Hepatocyte (in vitro differentiated cells): ENCODE measurements around the gene ABLIM2.

Source experiments
- CTCF ChIP-seq: fragments of 200-600 bp; sonication (generic); IDR thresholded peaks from 2 replicates; pipeline ENCODE4 v1.5.1; 2016; ENCODE audit warnings: antibody characterized with exemption, mild to moderate bottlenecking; ENCODE audit not compliant: poor library complexity
- EZH2 ChIP-seq: fragments of 200-600 bp; sonication (generic); IDR thresholded peaks from 2 replicates; pipeline ENCODE4 v1.6.1; 2016; ENCODE audit warnings: antibody characterized with exemption, mild to moderate bottlenecking, borderline replicate concordance
- EZH2phosphoT487 ChIP-seq: fragments of 200-600 bp; sonication (generic); IDR thresholded peaks from one replicate; pipeline ENCODE4 v1.6.1; 2018; ENCODE audit warnings: antibody characterized with exemption, mild to moderate bottlenecking, low read depth, moderate library complexity; ENCODE audit not compliant: unreplicated experiment, severe bottlenecking

DNA sequence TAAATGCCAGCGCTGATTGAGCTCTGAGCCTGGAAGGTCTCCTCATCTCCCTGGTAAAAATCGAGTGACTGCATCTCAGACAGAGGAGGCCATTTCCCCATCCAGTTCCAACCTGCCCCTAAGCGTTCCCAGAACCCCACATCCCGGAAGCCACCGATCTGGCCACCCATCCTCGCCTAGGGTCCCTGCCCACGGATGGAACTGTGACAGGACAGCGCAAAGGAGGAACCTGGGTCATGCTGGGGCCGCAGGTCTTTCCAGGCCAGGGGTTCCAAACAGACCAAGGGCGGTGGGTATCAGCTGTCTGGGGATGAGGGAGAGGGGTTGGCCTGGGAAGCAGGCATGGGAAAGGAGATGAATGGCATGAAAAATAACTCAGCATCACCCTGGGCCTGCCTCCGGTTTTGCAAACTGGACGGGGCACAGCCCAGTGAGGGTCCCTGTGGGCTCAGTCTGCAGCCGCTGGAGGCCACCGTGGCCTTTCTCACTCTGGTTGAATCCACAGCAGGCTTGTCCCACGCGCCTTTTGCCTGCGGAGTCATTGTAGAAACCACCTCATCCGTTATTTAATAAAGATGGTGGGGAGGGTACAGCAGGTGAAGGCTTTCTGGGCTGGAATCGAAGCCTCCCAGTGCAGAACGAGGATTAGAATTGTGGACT, 49.1 kb downstream of the ABLIM2 start:
- TF ChIP-seq CTCF (no peak), EZH2 (no peak), EZH2phosphoT487 (no peak)
